HG03439 (cell line): Measurements from ENCODE around the gene KMT2D.
A peak's percentile ranks its signal among the peaks of the same experiment; 100 is the strongest.

ENCODE experiments used
- ATAC-seq: cut with Tn5 transposase; IDR thresholded peaks from one replicate; pipeline ENCODE4 v1.9.1; 2021; ENCODE audit warnings: mild to moderate bottlenecking, moderate library complexity; ENCODE audit not compliant: unreplicated experiment

The KMT2D gene, protein sequence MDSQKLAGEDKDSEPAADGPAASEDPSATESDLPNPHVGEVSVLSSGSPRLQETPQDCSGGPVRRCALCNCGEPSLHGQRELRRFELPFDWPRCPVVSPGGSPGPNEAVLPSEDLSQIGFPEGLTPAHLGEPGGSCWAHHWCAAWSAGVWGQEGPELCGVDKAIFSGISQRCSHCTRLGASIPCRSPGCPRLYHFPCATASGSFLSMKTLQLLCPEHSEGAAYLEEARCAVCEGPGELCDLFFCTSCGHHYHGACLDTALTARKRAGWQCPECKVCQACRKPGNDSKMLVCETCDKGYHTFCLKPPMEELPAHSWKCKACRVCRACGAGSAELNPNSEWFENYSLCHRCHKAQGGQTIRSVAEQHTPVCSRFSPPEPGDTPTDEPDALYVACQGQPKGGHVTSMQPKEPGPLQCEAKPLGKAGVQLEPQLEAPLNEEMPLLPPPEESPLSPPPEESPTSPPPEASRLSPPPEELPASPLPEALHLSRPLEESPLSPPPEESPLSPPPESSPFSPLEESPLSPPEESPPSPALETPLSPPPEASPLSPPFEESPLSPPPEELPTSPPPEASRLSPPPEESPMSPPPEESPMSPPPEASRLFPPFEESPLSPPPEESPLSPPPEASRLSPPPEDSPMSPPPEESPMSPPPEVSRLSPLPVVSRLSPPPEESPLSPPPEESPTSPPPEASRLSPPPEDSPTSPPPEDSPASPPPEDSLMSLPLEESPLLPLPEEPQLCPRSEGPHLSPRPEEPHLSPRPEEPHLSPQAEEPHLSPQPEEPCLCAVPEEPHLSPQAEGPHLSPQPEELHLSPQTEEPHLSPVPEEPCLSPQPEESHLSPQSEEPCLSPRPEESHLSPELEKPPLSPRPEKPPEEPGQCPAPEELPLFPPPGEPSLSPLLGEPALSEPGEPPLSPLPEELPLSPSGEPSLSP (N-terminal part only)

DNA sequence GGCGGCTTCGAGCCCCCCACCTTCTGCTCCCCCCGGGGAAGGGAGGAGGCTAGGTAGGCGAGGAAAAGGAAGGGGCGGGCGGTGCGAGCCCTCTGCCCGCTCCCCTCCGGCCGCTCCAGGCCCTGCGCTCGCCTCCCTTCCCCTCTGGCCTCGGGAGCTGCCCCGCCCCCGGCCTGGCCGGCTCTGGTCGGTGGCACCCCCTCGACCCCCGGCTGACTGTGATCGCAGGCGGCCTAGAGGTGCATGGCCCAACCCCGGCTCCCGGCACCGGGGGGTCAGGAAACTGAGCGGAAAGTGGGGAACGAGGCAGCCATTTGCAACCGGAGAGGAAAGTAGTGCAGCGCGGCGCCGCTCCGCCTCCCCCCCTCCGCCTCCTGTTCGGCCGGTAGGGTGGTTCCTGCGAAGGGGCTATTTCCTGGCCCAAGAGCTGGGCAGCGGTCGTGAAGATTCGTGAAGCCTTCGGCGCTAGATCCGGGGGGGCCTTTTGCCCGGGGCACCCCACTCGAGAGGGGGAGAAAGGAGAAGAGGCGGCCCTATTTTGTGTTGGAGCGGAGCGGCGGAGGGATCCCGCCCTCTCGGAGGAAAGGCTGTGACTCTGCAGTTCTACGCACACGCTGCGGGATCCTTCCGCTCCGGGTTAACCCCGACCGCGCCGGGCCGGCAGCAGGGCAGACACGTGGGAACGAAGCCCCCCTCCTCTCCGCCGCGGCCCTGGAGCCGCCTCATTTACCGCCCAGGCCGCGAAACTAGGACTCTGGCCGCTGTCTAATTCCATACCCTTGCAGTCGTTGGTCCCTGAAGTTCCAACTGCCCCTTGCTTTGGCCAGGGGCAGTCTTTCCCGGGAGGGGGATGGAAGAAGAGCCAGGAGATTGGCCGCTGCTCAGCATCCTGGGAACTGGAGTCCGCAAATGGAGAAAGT lies at the start of gene KMT2D:
Gene KMT2D (minus strand): TSS at position 558 of the 920 bp plus-strand sequence. CDS start 5,470 bp downstream, outside the sequence.
- peak; percentile 55 for ATAC-seq

DNA sequence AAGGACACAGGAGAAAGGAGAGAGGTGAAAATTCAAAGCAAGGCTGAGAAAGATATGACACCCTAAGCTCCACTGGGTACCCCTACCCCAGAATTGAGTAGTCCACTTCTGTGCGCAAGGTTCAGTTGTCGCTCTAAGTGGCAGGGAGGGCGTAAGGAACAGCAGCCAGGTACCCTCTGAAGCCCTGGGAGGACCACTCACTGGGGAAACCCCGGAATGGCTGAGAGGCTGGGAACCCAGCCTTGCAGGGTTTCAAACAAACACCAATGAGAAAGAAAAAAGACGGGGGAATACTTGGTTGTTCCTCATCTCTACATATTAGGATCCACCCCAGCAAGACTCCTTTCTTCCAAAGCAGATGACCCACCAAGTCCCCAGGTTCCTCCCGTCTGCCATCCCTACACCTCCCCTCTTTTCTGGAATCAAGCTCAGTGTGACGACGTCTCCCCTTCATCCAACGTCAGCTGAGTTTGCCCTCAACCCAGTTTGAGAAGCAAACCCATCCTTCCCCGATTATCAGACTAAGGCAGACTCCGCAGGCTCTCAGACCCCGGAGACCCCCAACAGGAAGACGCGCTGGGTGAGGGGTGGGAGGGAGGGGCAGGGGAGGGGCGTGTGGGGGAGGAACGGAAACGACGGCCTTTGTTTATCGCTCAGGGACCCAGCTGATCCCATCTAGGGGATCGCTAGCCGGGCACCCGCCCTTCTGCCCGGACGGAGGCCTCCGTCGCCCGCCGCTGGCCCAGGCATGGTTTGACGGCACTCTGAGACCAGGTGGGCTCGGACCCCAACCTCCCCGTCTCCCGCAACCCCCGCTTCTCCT lies 49.3 kb upstream of the KMT2D start:
- peak; percentile 14 for ATAC-seq

DNA sequence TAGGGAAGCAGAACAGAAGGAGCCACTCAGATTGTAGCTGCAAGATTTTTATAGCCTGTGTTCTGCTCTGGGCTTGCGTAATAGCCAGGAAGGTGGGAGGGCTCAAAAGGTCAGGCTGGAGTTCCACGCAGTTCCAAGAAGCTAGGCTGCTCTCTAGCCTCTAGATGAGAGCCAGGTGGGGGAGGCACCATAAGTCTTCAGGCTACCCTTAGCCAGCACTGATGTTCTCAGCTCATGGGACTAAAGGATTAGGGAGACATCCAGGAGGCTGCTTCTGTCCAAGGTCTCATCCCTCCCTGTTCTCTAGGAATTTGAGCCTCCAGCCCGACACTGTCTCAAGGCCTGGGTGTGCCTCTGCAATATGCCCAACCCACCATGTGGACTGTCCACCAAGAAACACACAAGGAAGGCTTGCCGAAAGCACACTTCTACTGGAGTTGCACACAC lies 48.4 kb upstream of the KMT2D start:
- no peak for ATAC-seq

DNA sequence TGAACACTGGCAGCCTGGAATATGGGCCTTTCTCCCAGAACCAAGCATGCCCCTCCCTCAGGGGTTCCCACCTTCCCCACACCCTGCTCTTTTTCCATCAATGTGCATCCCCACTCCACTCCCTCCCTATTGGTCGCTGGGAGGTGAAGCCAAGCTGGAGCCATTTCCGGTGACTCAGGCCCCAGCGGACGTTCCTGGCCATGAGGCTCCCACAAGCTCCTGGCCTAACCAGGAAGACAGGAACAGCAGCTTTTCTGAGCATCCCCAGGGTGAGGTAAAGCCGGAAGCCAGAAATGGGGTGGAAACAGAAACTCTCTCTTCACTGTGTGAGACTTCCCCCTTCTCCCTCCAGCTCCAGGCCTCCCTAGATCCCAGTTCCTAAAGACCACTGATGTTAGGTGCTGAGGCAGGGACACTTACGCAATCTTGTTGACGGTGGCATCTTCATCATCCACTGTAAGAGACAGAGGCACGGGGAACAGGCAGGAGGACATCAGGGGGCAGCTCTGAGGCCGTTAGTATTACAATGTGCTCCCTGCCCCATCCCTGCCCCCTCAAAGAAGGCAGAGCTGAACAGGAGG lies 45.0 kb upstream of the KMT2D start:
- ATAC-seq = no peak

DNA sequence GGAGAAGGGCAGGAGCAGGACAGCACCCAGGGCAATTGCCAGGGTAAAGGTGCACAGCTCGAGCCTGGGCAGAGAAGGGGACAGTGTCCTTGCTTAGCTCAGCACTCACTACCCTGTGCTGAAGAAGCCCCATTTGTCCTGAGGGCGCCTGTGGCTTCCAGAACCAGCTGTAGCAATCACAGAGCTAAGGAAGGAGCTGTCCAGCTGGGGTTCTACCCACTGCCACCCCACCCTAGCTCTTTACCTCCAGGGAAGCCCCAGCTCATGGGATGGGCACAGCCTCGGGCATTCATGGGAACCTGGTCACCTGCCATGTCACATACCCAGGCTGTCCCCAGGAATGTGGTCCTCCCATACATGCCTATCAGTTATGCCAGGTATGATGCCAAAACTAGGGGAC lies 44.2 kb upstream of the KMT2D start:
- ATAC-seq = no peak

DNA sequence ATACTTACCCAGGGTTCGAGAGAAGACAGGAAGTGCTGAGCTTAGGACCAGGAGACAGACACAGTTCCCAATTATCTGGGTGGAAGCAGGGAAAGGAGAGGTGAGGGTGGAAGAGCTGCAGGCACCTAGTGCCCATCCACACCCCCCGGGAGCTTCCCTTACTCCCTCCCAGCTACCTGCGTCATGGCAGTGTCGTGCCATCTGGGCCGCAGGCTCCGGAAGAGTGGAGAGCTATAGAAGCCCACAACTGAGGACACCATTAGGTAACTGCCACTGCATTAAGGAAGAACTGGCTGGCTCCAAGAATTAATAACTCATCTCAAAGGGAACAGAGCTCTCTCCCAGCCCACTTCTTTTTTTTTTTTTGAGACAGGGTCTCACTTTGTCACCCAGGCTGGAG lies 39.8 kb upstream of the KMT2D start:
- ATAC-seq = no peak

DNA sequence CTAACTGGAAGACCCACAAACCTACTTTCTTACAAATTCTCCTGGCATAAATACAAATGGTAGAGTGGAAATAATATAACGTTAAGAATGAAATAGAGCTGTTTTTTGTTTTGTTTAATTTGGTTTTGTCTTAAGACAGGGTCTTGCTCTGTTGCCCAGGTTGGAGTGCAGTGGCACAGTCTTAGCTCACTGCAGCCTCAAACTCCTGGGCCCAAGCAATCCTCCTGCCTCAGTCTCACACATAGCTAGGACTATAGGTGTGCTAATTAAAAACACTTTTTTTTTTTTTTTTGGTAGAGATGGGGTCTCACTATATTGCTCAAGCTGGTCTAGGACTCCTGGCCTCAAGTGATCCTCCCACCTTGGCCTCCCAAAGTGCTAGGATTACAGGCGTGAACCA lies 38.1 kb upstream of the KMT2D start:
- ATAC-seq = no peak

DNA sequence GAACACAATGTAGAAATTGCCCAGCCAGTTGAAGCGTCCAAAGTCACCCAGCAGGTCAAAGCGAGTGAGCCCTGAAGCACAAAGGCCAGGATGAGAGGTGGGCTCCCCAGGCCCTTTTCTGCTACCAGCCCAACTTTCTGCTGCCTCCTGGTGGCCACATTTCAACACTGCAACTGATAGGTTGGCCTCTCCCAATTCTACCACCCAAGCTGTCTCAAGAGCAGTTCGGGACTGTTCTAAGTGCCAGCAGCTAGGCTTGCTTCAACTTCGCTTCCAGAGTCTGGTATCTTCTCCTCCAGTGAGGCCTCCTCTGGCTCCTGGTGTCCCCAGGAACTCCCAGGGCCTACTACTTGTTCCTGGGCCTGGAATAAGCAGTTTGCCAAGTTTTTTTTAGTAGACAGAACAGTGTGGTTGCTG lies 37.4 kb upstream of the KMT2D start:
- ATAC-seq = no peak

DNA sequence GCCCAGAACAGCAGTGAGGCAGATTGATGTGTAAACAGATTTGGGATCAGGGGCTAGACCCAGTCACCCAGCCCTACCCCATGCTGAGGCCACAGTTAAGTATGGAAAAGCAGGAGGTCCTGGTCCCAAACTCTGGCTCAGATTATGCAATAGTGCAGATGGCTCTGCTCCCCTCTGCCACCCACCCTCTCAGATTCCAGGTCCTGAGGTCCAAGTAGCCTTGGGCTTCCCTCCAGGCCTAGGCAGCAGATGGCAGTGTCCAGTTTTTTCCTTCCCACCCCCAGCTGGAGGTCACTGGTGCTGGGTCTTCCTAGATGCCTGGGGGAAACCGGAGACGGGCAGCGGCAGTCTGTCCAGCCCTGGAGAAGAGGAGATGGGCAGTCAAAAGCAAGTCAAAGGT lies 36.8 kb upstream of the KMT2D start:
- no peak for ATAC-seq

DNA sequence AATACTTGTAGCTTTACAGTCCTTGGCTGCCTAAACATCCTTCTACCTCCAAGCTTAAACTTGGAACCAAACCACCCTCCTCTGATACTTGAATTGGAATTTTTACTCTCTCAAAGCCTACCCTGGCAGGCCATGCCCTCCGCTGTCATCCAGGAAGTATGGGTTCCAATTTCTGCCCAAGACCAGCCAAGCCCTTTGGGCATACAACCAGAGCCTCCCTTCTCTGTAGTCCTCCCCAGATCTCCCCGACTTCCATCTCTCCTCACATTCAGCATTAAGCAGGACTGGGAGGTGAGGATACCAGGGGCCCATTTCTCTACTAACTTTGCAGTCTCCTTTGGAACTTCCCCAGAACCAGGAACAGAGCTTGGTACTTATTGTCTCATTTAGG lies 34.4 kb upstream of the KMT2D start:
- no peak for ATAC-seq

DNA sequence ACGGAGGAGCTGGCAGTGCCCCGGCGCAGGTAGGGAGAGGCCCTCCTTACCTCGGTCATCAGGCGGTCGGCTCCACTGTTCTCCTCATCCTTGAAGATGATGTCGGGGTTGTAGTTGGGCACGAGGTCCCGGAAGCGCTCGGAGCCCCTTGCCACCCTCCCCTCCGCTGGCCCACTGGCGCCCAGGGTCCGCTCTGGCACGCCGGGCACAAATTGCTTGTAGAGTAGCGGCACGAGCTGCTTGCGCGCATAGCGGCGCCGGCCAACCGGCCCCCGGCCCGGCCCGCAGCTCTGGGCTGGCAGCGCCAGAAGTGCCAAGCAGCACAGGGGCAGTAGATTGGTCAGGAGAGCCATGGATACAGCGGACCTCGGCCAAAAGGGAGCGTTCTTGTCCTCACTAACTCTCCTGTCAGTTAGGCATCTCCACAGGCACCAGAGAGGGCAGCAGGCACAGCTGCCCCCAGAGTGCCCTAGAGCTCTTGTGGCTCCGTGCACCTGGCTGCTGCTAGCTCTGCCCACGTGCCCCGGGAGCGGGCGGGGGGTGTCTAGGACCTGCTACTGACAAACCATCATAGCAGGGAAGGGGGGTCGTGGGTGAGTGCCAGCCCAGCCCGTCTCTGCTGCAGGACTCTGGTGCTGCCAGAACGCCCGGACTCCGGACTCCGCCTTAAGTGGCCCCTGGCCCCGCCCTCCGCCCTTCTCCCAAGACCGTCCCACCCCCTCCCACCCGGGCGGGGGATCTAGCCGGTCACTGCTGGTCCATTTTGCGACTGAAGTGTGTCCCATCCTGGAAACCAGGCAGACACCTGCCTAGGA lies 33.8 kb upstream of the KMT2D start, which contains the start of gene DHH:
Gene DHH (minus strand): TSS at position 642 of the 815 bp plus-strand sequence. CDS start 289 bp downstream, at position 353.
- no peak for ATAC-seq

DNA sequence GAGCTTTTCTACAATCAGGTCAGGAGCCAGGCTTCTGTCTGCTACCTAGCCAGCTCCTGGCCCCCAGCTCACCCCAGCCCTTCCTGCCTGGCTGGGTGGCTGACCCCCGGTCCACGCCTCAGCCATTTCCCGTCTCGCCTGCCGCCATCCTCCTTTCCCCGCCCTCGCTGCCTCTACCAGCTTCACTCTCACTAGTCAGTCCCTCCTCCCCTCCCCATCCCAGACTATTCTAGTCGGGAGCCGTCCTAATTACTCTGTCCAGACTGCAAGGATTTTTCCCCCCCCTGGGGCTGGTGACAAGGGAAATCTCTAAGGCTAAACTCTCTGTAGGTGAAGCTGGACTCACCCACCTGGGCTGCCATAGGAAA lies 33.2 kb upstream of the KMT2D start:
- no peak for ATAC-seq

DNA sequence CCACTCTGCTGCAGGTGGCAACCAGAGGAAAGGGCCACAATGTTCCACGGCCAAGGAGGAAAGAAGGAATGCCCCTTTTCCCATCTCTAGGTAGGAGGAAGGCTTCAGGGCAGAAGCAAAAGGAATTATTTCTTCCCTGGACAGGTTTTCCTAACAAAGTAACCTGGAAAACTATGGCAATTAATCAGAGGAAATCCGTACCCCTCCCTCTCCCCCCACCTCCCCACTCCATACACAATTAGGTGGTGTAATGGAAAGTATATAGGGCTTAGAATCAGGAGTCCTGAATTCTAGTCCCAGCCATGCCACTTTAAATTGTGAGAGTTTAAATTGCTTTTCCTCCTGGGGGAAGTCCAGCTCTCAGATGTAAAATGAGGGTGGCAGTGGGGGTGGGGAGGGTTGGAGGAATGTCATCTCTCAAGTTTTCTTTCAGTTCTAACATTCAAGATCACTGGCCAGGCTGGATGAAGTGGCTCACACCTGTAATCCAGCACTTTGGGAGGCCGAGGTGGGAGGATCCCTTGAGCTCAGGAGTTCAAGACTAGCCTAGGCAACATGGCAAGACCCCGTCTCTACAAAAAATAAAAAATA lies 32.3 kb upstream of the KMT2D start:
- ATAC-seq = no peak

DNA sequence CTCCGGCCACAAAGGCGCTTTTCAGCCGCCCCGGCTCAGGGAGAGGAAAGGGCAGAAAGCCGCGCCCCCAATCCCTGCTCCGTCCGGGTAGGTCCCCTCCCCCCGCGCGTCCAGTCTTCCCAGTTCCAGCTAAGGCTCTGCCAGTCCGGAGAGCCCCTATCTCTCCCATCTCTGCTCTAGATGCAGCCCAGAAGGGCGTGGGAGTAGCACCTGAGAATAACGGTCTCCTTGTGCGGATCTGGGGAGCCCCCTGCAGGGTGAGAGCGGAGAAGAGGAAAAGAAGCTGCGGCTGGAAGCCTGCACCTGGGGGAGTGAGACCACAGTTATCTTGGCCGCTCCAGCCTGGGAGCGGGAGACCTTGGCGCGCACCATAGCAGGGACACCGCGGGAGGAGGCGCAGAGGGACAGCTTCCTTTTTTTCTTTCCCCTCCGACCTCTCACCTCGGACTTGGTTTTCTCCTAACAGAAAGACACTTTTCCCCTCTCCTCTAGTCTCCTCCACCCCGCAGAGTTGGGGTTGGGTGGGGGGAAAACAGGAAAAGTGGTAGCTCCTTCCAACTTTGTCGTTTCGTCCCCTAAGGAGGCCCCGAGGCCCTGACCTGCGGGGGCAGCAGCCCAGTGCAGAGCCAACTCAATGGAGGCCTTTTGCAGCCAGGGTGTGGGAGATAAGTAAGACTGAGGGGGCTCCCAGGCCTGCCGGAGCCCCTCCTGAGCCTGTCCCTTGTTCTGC lies 31.7 kb upstream of the KMT2D start:
- ATAC-seq = no peak

DNA sequence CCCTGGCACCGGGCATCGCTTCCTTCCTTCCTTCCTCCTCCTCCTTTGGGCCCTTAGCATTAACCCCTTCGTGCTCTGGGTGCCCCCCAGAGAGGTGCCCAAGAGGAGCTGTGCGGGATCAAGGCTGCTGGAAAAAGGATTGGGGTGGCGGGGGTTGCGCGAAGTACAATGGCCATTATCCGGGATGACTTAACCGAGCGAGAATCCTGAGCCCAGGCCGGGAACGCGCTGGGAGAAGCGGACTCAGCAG lies 31.2 kb upstream of the KMT2D start:
- no peak for ATAC-seq

DNA sequence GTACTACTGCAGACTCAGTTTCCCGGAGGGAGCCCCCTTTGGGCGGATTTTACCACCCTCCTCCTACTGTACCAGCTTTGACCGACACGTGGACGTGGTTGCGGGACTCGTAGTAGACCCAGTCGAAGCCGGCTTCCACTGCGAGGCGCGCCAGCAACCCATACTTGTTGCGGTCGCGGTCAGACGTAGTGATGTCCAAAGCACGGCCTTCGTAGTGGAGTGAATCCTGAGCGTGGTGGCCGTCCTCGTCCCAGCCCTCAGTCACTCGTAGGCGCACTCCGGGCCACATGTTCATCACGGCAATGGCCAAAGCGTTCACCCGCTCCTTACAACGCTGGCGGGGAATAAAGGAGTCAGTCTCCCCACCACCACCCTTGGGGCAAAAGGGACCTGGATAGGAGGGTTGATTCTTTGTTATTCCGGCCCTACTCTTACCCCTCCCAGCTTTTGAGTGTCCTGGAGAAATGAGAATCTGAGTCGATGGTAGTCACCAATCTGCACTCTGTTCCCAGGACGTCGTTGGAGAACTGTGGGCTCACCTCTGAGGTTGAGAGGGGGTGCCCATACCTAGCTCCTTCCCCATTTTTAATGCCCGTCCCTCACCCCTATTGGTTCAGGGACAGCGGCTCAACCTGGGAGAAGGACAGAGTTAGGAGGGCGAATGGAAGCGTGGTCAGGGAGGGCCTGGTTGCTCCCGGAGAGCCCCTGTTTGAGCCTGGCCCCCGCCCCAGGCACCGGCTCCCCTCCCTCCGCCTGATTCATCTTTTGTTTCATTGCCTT lies 30.7 kb upstream of the KMT2D start:
- ATAC-seq = no peak
